Skeletal muscle satellite cell (primary cell): ENCODE results near the gene C1orf74.
A peak's percentile ranks its signal among the peaks of the same experiment; 100 is the strongest.

Experiments used
- H3K27me3 ChIP-seq: 2 replicates; pipeline ENCODE4 v1.7.0; 2013; ENCODE audit warnings: low read length; ENCODE audit not compliant: control insufficient read depth, insufficient read depth
- H3K36me3 ChIP-seq: 2 replicates; pipeline ENCODE4 v1.7.0; 2013; ENCODE audit warnings: mild to moderate bottlenecking, control low read depth, low read length; ENCODE audit not compliant: insufficient read depth
- H3K4me1 ChIP-seq: 2 replicates; pipeline ENCODE4 v1.7.0; 2013; ENCODE audit warnings: low read length; ENCODE audit not compliant: control insufficient read depth, insufficient read depth
- H3K4me2 ChIP-seq: 2 replicates; pipeline ENCODE4 v1.7.0; 2013; ENCODE audit warnings: mild to moderate bottlenecking, low read length
- H3K4me3 ChIP-seq: 2 replicates; pipeline ENCODE4 v1.7.0; 2013; ENCODE audit warnings: low read length
- H3K9ac ChIP-seq: 2 replicates; pipeline ENCODE4 v1.7.0; 2013; ENCODE audit warnings: mild to moderate bottlenecking, low read depth, low read length, moderate library complexity
- H3K9me3 ChIP-seq: replicated peaks from 2 replicates; pipeline ENCODE4 v1.7.0; 2013; ENCODE audit warnings: mild to moderate bottlenecking, control low read depth, low read length

The C1orf74 gene

DNA sequence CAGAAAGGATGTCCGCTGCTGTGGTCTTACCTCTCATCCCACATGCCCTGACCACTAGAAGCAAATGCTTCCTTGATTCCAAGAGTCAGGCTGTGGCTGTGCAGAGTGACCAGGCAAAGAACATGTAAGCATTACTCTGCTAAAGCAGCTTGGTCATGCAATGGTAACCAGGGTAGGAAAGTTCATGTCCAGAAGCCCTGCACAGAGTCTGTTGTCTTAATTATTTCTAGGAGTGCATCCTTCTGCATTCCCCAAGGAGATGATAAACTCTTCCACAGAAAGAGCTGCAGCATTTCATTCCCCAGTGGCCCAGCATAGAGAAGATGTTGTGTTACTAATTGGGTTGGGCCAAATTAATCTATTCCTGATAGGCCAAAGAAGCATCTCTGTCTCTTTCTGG is 33.3 kb upstream of the C1orf74 start:
- Histone ChIP-seq H3K4me2 (no peak overlapping the region), H3K36me3 (no peaks in the 10 kb centered on the region), H3K9ac (no peak overlapping the region), H3K4me3 (no peak overlapping the region), H3K4me1 (peaks cover 3% of the 10 kb centered on the region), H3K9me3 (no peaks in the 10 kb centered on the region), H3K27me3 (peaks cover 6% of the 10 kb centered on the region)

DNA sequence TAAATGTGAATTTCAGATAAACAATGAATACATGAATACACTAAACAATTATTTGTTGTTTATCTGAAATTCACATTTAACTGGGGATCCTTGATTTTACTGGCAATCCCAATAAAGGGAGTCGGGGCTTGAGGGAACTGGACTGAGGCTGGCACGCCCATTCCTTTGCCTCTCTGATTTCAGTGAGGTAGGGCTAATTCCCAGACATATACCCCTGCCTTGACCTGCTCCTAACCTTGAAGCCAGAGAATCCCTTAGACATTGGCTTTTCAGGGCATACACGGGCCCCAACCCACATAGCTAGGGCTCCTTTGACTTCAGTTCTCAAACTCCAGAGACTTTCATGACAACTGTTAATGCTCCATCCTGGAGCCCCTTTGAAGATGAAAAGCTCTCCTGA is 32.6 kb upstream of the C1orf74 start:
- H3K36me3 ChIP-seq: no peaks in the 10 kb centered on the region
- no peaks in the 10 kb centered on the region for H3K9me3 ChIP-seq
- peaks cover 6% of the 10 kb centered on the region for H3K27me3 ChIP-seq
- no peak overlapping the region for H3K4me3 ChIP-seq
- H3K4me2 ChIP-seq: no peak overlapping the region
- no peaks in the 10 kb centered on the region for H3K4me1 ChIP-seq
- no peak overlapping the region for H3K9ac ChIP-seq

DNA sequence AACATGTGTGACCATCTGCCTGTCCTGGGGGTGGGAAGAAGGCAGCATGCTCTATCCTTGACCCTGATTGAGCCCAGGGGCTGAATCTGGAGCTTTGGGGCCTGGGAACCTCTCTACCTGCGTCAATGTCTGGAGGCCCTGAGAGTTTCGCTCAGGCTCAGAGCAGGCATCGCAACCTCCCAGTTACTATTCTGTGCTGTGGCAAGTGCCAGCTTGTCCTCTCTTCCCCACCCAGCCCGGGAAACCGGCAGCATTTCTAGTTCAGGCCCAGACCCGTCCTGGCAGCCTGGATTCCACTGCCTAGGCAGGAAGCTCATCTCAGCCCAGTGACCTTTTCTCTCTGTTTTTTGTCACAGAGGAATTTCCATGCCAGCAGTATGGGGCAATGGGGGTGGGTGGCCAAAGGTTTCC is 31.6 kb upstream of the C1orf74 start:
- no peaks in the 10 kb centered on the region for H3K9me3 ChIP-seq
- peaks cover 6% of the 10 kb centered on the region for H3K27me3 ChIP-seq
- H3K9ac ChIP-seq: no peak overlapping the region
- no peak overlapping the region for H3K4me2 ChIP-seq
- no peaks in the 10 kb centered on the region for H3K4me1 ChIP-seq
- no peaks in the 10 kb centered on the region for H3K36me3 ChIP-seq
- no peak overlapping the region for H3K4me3 ChIP-seq

DNA sequence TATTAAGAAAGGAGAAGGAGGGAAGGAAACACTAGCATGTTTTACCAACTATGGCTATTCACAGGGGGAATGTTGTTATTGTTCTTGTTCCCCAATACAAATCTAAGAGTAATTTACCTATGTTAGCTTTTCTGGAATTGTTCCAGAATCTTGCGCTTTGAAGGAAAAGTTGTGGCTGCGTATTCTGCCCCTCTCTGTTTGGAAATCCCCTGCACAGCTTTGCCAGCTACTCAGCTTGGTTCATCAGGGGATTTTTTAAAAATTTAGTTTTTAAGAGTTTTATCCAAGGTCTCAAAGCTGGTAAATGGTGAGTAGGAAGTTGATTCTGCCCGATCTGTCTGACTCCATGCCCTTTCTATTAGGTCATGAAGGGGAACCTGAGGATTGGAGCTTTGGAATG is 31.1 kb upstream of the C1orf74 start:
- Histone ChIP-seq H3K9me3 (no peaks in the 10 kb centered on the region), H3K9ac (no peak overlapping the region), H3K4me1 (no peaks in the 10 kb centered on the region), H3K27me3 (peaks cover 6% of the 10 kb centered on the region), H3K4me2 (no peak overlapping the region), H3K4me3 (no peak overlapping the region), H3K36me3 (no peaks in the 10 kb centered on the region)

DNA sequence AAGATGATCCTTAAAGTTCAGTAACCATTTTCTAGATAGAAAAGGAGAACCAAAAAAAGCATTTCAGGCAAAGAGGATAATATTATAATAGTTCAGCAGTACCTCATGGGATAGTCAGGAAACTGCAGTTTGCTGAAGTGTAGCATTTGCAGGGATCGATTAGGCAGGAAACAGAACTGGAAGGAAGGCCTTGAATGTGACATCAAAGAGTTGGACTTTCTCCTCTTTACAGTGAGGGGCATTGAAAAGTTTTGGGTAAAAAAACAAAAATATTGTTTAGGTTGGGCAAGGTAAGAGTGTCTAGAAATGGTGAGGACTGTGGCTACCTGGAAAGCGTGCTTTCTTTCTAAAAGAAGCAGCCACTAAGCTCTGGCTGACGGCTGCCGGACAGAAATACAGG is 29.5 kb upstream of the C1orf74 start:
- H3K36me3 ChIP-seq: no peaks in the 10 kb centered on the region
- no peaks in the 10 kb centered on the region for H3K4me1 ChIP-seq
- peaks cover 4% of the 10 kb centered on the region for H3K27me3 ChIP-seq
- H3K9me3 ChIP-seq: no peaks in the 10 kb centered on the region
- no peak overlapping the region for H3K9ac ChIP-seq
- H3K4me2 ChIP-seq: no peak overlapping the region
- no peak overlapping the region for H3K4me3 ChIP-seq

DNA sequence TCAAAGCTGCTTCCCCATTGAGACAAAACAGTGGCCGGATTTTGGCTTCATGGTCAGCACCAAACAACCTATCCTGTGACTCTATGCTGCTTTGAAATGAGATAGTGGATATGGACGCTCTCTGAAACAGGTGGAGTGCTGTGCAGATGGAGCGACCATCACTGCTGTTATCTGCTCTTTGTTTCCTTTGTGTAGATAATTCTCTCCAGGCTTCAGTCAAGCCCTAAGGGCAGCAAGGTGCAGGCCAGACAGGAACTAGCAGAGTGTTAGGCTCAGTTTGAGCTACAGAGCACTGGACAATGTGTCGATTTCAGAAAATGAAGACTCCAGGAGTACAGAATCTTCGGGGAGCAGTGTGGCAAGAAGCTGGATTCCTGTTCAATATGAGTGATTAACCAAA is 26.4 kb upstream of the C1orf74 start:
- Histone ChIP-seq H3K9ac (no peak overlapping the region), H3K27me3 (no peaks in the 10 kb centered on the region)

DNA sequence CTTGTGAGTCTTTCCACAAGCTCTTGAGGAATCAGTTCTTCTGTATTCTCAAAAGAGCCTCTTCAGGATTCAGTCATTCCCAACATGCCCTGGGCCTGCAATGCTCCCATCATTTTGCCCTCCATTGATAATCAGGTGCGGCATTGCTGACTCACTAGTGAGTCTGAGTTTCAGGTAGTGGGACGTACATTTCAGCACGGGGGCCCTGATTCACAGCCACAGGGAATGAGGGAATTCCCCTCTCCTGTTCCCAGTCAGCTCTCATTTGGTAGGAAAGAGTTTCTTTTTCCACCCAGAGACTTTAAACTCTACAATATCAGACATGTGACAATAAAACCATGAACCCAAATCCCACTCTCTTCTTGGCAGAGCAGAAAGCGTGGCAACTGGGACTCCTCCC is 25.3 kb upstream of the C1orf74 start:
- no peaks in the 10 kb centered on the region for H3K9me3 ChIP-seq
- peaks cover 2% of the 10 kb centered on the region for H3K27me3 ChIP-seq
- peaks cover 20% of the 10 kb centered on the region for H3K4me1 ChIP-seq
- no peaks in the 10 kb centered on the region for H3K36me3 ChIP-seq
- H3K4me2 ChIP-seq: no peak overlapping the region
- no peak overlapping the region for H3K4me3 ChIP-seq
- no peak overlapping the region for H3K9ac ChIP-seq

More for the DNA sequence above, 26.4 kb upstream of the C1orf74 start:
- Histone ChIP-seq H3K9me3 (no peaks in the 10 kb centered on the region), H3K36me3 (no peaks in the 10 kb centered on the region), H3K4me2 (no peak overlapping the region), H3K4me3 (no peak overlapping the region), H3K4me1 (peaks cover 19% of the 10 kb centered on the region)

DNA sequence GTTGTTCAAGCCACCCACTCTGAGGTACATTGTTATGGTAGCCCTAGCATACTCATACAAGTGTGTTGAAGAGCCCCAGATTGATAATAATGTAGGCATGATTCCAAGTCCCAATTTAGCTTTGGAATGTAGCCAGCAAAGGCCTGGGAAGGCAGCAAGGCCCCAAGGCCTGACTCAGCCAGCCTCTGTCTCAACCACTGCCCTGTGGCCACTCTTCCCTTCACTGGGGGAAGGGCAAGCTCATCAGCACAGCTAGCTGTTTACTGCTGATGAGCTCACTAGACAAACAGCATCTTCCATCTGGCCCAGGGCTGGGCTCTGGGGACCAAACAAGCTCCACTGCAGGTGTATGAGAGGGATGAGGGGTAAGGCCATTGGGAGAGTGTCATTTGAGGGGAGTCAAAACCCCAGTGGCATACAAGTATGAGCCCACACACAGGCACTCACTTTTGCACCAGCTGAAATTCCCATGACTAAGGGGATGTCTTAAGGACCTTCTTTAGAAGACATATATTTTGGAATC is 23.8 kb upstream of the C1orf74 start:
- no peak overlapping the region for H3K4me3 ChIP-seq
- peaks cover 20% of the 10 kb centered on the region for H3K4me1 ChIP-seq
- H3K9ac ChIP-seq: no peak overlapping the region
- H3K4me2 ChIP-seq: peak overlapping the region; percentile 23
- H3K27me3 ChIP-seq: peaks cover 10% of the 10 kb centered on the region
- H3K9me3 ChIP-seq: no peaks in the 10 kb centered on the region
- no peaks in the 10 kb centered on the region for H3K36me3 ChIP-seq

DNA sequence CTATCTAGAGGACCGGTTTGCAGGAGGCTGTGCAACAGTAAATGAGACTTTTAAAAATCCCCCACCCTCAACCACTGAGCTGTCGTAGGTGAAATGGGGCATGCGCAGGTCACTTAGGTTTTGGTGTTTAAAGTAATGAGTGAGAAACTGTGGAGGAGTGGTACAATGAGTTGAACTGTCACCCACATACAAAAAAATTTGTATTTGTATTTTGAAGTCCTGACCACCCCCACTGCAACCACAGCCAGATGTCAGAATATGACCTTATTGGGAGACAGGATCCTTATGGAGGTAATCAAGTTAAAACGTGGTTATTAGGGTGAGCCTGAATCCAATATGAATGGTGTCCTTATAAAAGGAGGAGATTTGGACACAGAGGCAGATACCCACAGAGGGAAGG is 23.1 kb upstream of the C1orf74 start:
- Histone ChIP-seq H3K4me1 (peaks cover 20% of the 10 kb centered on the region), H3K4me3 (no peak overlapping the region), H3K9ac (no peak overlapping the region)

DNA sequence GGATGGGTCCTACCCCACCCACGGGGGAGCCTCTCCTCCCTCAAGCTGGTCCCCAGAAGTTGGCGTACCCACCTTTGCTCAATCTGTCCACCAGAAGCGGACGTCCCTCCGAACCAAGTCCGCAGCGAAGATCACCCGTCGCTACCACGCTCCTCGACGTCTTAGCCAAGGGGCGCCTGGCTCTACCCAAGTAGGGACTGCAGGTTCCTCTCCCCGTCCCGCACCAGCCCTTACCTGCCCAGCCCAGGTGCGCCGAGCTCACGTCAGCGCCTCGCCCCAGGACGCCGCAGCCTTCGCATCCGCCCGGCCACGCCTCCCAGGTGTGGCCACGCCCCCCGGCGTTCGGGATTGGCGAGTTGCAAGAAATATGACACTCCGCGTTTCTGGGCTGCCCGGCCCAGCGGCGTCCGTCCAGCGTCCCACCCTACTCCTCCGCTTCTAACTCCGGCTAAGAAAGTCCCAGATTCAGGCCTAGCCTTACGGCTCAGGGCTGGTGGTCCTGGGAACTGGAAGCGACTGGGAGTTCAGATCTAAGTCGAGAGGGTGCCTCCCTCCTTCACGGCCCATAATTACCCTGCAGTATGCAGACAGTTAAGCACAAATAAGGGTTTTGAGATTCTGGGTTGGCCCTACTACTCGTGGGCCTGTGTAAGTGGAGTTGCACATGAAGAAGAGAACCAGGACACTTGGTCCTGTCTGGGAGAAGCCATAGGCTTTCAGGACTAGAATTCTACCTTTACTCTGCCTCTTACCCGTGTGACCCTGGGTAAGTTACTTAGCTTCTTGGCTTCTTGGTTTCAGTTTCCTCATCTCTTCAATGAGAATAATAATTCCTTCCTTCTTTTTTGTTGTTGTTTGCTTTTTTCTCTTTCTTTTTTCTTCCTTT is 21.8 kb upstream of the C1orf74 start, which contains the start of gene IRF6:
Gene IRF6, minus strand, starts transcription at position 268 of the 886 bp plus-strand sequence. CDS start 4,729 bp downstream, outside the sequence.
- Histone ChIP-seq H3K4me1 (peaks cover 20% of the 10 kb centered on the region), H3K9me3 (no peaks in the 10 kb centered on the region), H3K4me2 (peak within 1 kb of the TSS; percentile 80), H3K36me3 (no peaks in the 10 kb centered on the region), H3K9ac (peak within 1 kb of the TSS; percentile 17), H3K27me3 (peaks cover 28% of the 10 kb centered on the region), H3K4me3 (peak within 1 kb of the TSS; percentile 53)

More for the DNA sequence above, 23.1 kb upstream of the C1orf74 start:
- Histone ChIP-seq H3K9me3 (no peaks in the 10 kb centered on the region), H3K4me2 (peak overlapping the region; percentile 23), H3K36me3 (no peaks in the 10 kb centered on the region), H3K27me3 (peaks cover 15% of the 10 kb centered on the region)

DNA sequence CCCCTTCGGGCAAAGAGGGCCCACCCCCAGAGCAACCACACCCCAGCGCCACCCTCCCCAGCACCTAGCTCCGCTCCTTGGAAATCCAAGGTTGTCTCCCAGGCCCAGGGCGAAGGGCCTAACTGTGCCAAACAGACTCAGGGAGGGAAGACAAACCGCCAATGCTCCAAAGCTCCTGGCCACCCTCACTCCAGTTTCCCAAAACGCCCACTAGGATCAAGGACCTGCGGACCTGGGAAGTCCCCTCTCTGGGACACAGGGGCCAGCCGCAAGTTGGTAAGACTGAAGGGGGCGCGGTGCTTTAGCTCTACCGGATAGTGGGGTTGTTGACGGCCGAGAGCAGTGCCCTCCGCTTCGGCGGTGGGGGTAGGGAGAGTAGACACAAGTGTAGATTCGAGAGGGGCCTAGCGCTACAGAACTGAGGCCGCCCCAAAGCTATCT is 21.0 kb upstream of the C1orf74 start:
- H3K4me3 ChIP-seq: no peak overlapping the region
- H3K36me3 ChIP-seq: no peaks in the 10 kb centered on the region
- peaks cover 34% of the 10 kb centered on the region for H3K27me3 ChIP-seq
- peaks cover 20% of the 10 kb centered on the region for H3K4me1 ChIP-seq
- no peaks in the 10 kb centered on the region for H3K9me3 ChIP-seq
- H3K4me2 ChIP-seq: peak overlapping the region; percentile 80
- no peak overlapping the region for H3K9ac ChIP-seq
